GM13976 (cell line): ENCODE measurements around the gene IQCN.

Source experiments
- DNase-seq: peaks from one replicate; pipeline ENCODE4 v3.0.0; 2012; ENCODE audit warnings: low spot score
- CTCF ChIP-seq: IDR thresholded peaks from 2 replicates; pipeline ENCODE4 v1.5.1; 2012; ENCODE audit warnings: borderline replicate concordance, mild to moderate bottlenecking; ENCODE audit not compliant: insufficient read depth; ENCODE audit errors: extremely low read depth, missing control alignments, control extremely low read depth
- in situ Hi-C: fragments of 300-500 bp; cut with MboI; formaldehyde crosslinking; loops from one replicate; pipeline ENCODE4 v1.12.0; 2022; ENCODE audit warnings: low sequenced_read_pairs, mixed read lengths, inconsistent platforms; ENCODE audit not compliant: unreplicated experiment

IQCN gene

GRCh38 chr19:18274781-18275356 is 617 bp upstream of the IQCN start:
- TF ChIP-seq CTCF = no peak
- in situ Hi-C loops = loop anchor here (5.0 kb wide), 1 partner anchor 52 kb away; no protein-coding TSS in a partner anchor
- DNase-seq = no peak

- DNase-seq = no peak
- TF ChIP-seq CTCF = no peak
- in situ Hi-C loops = no loop called here
Observed at GRCh38 chr19:18273561-18274218, 562 bp downstream of the IQCN start.

GRCh38 chr19:18271433-18271841 is 2.8 kb downstream of the IQCN start:
- in situ Hi-C loops = no loop called here
- no peak for TF ChIP-seq CTCF
- no peak for DNase-seq

- DNase-seq = no peak
- in situ Hi-C loops = no loop called here
- TF ChIP-seq CTCF = no peak
Observed at GRCh38 chr19:18270326-18270725, 3.9 kb downstream of the IQCN start.

- TF ChIP-seq CTCF = no peak
- no peak for DNase-seq
- in situ Hi-C loops = no loop called here
Observed at GRCh38 chr19:18269070-18269723, 5.1 kb downstream of the IQCN start.

GRCh38 chr19:18266771-18267686 is 7.2 kb downstream of the IQCN start:
- in situ Hi-C loops = no loop called here
- no peak for DNase-seq
- no peak for TF ChIP-seq CTCF
